Esophagus squamous epithelium (tissue), 5 donors: ENCODE data around the gene TCERG1L. TPM values are rescaled to one million over a fixed set of nuclear protein-coding genes. Genes with fewer than 3 reads are reported as not detected.

Experiments
- DNase-seq: peaks from one replicate; lab custom pipeline; 2025; lab: John Stamatoyannopoulos, UW
- H3K27ac ChIP-seq, 4 donors: fragments of 200-600 bp; sonication (generic); one replicate each; pipeline ENCODE4 v1.5.1; 2016 to 2019; ENCODE audit warnings: mild to moderate bottlenecking in 1 of 4
- H3K27me3 ChIP-seq, 4 donors: fragments of 200-600 bp; sonication (generic); 1 replicate in 3 of 4; 2 replicates in 1 of 4; pipeline versions ENCODE4 v1.5.1 to v1.6.0; 2017 to 2021; ENCODE audit warnings: antibody characterized with exemption in 1 of 4
- H3K36me3 ChIP-seq, 3 donors: fragments of 200-600 bp; sonication (generic); one replicate each; pipeline ENCODE4 v1.5.1; 2016 to 2019
- H3K4me1 ChIP-seq, 3 donors: fragments of 200-600 bp; sonication (generic); one replicate each; pipeline ENCODE4 v1.5.1; 2017 to 2019
- H3K4me3 ChIP-seq, 4 donors: fragments of 200-600 bp; sonication (generic); 1 replicate in 3 of 4; 2 replicates in 1 of 4; pipeline ENCODE4 v1.5.1; 2016 to 2019; ENCODE audit warnings: mild to moderate bottlenecking in 2 of 4, moderate library complexity in 1 of 4
- H3K9me3 ChIP-seq, 3 donors: fragments of 200-600 bp; sonication (generic); one replicate each; pipeline ENCODE4 v1.5.1; 2016 to 2019
- POLR2A ChIP-seq, 4 donors: fragments of 450-650 bp; IDR thresholded peaks; one replicate each; pipeline ENCODE4 v1.6.1; 2017; ENCODE audit warnings: antibody characterized with exemption in 4 of 4, mild to moderate bottlenecking in 4 of 4, moderate library complexity in 3 of 4
- WGBS, 2 donors: methylation state at CpG; one replicate each; pipeline ENCODE4 v1.1.5; 2018; 5-methylcytosine and 5-hydroxymethylcytosine counted together
- intact Hi-C: fragments of 100-400 bp; cut with DNase I; formaldehyde crosslinking; loops from one replicate; pipeline ENCODE4 v1.15.0; 2022
- total RNA-seq, 4 donors: library from RNA; depleted of rRNA; stranded (reverse); fragments of >200 nt; gene quantifications; one replicate each; pipeline ENCODE4 v1.1.0, GENCODE V29; 2016
- TF ChIP-seq, protein P1 (sequence below), 6 experiments: fragments of 450-650 bp in 4 of 6; fragments of 200-600 bp in 2 of 6; sonication (generic) in 2 of 6; IDR thresholded peaks; one replicate each; pipeline ENCODE4 v1.5.1; 2016 to 2019; ENCODE audit warnings: antibody characterized with exemption in 6 of 6, mild to moderate bottlenecking in 4 of 6, moderate library complexity in 4 of 6
- donor health status: DM: yes; HTN: yes; CAD: no.

TCERG1L gene
- total RNA-seq, 4 donors from 2014 or later, result 0.12 to 2.9 (median 0.48) TPM

DNA sequence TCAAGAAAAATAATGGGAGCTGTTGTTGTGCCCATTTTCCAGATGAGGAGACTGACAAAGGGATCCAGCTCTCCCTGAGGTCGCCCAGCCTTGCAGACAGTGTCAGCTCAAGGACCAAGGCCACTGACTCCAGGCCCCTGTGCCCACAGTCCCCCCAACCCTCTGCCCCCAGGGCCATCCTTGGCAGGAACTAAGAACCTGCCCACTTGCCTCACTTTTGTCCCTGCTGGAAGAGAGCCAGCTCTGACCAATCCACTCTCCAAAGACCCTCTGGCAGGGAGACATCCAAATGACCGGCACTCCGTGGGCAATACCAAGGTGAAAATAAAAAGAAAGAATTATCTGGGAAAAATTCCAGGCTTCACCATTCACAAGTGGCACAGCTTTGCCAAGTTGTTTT, 101.3 kb downstream of the TCERG1L start:
- DNase-seq, result no peak
- intact Hi-C loops, result no loop called here
- no peak for TF ChIP-seq POLR2A (IDR thresholded peaks at IDR 0.05)
- TF ChIP-seq, protein P1, sequence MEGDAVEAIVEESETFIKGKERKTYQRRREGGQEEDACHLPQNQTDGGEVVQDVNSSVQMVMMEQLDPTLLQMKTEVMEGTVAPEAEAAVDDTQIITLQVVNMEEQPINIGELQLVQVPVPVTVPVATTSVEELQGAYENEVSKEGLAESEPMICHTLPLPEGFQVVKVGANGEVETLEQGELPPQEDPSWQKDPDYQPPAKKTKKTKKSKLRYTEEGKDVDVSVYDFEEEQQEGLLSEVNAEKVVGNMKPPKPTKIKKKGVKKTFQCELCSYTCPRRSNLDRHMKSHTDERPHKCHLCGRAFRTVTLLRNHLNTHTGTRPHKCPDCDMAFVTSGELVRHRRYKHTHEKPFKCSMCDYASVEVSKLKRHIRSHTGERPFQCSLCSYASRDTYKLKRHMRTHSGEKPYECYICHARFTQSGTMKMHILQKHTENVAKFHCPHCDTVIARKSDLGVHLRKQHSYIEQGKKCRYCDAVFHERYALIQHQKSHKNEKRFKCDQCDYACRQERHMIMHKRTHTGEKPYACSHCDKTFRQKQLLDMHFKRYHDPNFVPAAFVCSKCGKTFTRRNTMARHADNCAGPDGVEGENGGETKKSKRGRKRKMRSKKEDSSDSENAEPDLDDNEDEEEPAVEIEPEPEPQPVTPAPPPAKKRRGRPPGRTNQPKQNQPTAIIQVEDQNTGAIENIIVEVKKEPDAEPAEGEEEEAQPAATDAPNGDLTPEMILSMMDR (IDR thresholded peaks at IDR 0.05), result no peak
- 45 to 50% methylated on average over 2 to 3 of the region's 3 CpGs for WGBS, 2 donors
- H3K27ac ChIP-seq, result no peak overlapping the region
- no peaks in the 10 kb centered on the region for H3K9me3 ChIP-seq
- H3K36me3 ChIP-seq, result no peaks in the 10 kb centered on the region
- H3K4me3 ChIP-seq, result no peak overlapping the region
- no peaks in the 10 kb centered on the region for H3K27me3 ChIP-seq
- no peaks in the 10 kb centered on the region for H3K4me1 ChIP-seq

DNA sequence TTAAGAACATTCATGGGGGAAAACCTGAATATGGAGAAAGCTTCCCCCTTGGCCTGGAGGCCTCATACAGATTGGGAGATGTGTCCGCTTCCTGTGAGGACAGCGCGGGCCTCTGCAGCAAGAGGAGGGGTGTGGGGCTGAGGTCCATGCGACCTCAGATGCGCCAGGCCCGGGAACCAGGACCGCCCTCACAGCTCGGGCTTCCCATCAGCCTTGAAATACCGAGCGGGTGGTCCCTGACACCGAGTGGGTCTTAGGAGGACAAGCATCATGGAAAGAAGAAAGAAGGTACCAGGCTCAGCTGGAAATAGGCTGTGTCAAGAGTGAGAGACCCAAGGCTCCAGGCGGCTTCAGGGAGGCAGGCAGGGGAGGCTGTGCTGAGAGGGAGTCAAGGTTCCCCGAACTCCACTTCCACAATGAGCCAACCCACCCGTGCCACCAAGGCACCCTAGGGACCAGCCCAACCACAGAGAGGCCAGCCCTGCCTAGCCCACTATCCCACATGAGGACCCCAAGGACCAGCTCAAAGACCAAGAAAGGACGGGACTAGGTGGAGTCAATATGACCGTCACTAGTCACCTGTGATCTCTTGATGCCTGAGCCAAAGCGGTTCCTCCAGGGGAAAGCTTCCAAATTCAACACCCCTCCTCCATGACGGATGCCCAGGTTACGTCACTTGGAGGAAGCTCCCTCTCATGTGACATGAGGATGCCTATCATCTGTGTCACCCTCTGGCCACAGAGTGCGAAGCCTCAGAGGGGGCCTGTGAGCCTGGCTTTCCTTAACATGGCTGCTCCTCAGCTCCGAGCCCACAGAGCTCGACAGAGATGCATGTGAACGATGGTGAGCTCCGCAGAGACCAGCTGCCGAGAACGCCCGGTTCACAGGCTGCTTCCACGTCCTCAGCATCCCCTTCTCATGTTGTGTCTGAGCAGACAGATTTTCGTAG, 103.7 kb downstream of the TCERG1L start:
- DNase-seq, result no peak
- intact Hi-C loops, result no loop called here
- Histone ChIP-seq H3K9me3 (no peaks in the 10 kb centered on the region), H3K36me3 (no peaks in the 10 kb centered on the region), H3K4me1 (no peaks in the 10 kb centered on the region), H3K27ac (no peak overlapping the region), H3K4me3 (no peak overlapping the region), H3K27me3 (no peaks in the 10 kb centered on the region)
- WGBS, 2 donors, result 87 to 89% methylated on average over 21 to 23 of the region's 29 CpGs
- TF ChIP-seq POLR2A (IDR thresholded peaks at IDR 0.05), result no peak
- TF ChIP-seq, protein P1 (IDR thresholded peaks at IDR 0.05), result no peak

DNA sequence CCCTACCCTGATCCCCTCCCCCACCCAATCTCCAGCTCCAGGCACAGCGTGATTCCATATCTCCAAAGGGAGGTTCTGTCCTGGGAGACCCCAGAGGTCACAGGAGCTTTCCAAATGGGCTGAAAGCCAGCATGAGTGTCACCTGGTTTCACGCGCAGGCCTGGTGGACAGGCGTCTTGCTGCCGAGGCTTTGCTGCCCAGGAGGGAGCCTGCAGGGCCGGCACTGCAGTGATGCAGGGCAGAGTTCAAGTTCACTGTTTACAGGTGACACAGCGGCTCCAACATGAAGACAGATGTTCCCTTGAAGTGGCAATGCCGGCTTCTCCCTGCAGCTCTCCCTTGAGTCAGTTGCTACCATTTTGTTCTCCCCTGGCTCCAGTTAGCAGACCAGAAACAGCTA, 104.3 kb downstream of the TCERG1L start:
- no peak for DNase-seq
- H3K27me3 ChIP-seq, result no peaks in the 10 kb centered on the region
- WGBS, 2 donors, result 60 to 81% methylated on average over 1 to 2 of the region's 8 CpGs
- H3K36me3 ChIP-seq, result no peaks in the 10 kb centered on the region
- H3K9me3 ChIP-seq, result no peaks in the 10 kb centered on the region
- intact Hi-C loops, result no loop called here
- TF ChIP-seq, protein P1 (IDR thresholded peaks at IDR 0.05), result no peak
- TF ChIP-seq POLR2A (IDR thresholded peaks at IDR 0.05), result no peak
- no peaks in the 10 kb centered on the region for H3K4me1 ChIP-seq
- H3K4me3 ChIP-seq, result no peak overlapping the region
- no peak overlapping the region for H3K27ac ChIP-seq

DNA sequence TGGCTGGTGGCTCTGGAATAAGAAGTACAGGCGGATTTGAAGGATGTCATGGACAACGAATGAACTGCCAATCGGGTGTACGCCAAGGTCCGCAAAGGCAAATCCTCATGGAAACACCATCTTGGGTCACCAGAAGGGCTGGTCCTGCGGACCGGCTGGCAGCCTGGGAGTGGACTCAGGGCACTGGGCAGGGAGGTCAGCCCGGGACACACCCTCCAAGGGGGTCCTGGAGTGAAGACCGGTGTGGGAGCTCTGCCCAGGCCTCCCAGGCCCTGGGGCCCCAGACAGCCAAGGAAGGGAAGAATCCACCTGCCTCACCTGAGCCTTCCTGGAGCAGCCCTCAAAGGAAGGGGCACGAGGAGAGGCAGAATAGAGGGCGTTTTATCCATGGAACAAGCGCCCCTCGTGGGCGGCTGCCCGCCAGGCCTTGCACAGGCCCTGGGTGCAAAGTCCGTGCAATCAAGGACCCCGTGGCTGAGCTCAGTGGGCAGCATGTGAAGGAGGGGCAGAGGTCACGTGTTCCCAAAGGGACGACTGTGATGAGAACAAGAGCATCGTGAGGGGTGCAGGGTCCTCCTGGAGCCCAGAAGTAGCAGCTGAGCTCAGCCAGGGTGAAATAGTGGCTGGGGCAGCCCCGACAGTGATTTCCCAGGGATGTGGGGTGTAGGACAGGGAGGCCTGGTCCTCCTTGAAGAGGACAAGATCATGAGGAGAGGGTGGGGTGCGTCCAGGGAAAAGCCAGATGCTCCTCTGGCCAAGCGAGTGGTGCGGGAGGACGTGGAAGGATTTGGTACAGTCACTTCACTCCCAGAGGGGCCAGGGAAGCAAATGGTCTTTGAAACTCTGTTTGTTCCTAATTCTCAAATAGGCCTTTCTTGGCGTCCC, 105.2 kb downstream of the TCERG1L start:
- TF ChIP-seq, protein P1 (IDR thresholded peaks at IDR 0.05), result no peak
- no peak for TF ChIP-seq POLR2A (IDR thresholded peaks at IDR 0.05)
- 81 to 84% methylated on average over 14 to 20 of the region's 26 CpGs for WGBS, 2 donors

More for the DNA sequence above, 105.2 kb downstream of the TCERG1L start:
- Histone ChIP-seq H3K27me3 (no peaks in the 10 kb centered on the region), H3K4me3 (no peak overlapping the region), H3K4me1 (no peaks in the 10 kb centered on the region), H3K9me3 (no peaks in the 10 kb centered on the region), H3K36me3 (no peaks in the 10 kb centered on the region), H3K27ac (no peak overlapping the region)
- no peak for DNase-seq
- intact Hi-C loops, result no loop called here
